ENCODE results near the gene KLHL7.
"Not testable (repeated sequence)": the region's sequence is repeated elsewhere in the genome, so short reads cannot be mapped to it uniquely, and the experiment has no call there.

The KLHL7 gene

DNA sequence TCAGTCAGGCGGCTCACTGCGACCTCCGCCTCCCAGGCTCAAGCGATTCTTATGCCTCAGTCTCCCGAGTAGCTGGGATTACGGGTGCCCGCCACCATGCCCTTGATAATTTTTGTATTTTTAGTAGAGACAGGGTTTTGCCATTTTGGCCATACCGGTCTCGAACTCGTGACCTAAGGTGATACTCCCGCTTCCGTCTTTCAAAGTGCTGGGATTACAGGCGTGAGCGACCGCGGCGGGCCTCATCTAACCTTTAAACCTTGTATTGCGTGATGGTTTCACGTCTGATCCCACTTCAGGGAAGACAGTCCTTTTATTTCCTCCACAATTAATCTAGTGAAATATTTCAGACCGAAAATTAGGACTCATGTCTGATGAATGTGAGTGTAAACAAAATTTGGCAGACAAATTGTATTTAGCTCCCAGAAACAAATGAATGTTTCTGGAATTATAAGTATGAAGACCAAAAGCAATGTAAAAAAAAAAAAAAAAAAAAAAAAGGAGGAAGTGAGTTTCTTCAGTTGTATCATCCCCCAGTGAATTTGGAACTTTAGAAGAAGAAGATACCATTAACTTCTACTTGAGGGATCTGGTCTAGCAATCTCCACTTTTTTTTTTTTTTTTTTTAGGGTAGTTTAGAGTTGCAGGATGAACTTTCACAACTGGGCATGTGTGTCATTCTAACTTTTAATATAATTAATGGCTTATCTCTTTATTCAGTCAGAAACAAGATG, 77.9 kb downstream of the KLHL7 start:
- peaks cover 16% of the 10 kb centered on the region for H3K36me3 ChIP-seq (replicated peaks)
- no peak overlapping the region for H3K27ac ChIP-seq
- no peak for DNase-seq
- in situ Hi-C loops (cut with HindIII; ENCODE audit: low pct_ligation_motif_present, low sequenced_read_pairs): no loop called here
- no peaks in the 10 kb centered on the region for H3K27me3 ChIP-seq (replicated peaks)
- TF ChIP-seq, protein P1, sequence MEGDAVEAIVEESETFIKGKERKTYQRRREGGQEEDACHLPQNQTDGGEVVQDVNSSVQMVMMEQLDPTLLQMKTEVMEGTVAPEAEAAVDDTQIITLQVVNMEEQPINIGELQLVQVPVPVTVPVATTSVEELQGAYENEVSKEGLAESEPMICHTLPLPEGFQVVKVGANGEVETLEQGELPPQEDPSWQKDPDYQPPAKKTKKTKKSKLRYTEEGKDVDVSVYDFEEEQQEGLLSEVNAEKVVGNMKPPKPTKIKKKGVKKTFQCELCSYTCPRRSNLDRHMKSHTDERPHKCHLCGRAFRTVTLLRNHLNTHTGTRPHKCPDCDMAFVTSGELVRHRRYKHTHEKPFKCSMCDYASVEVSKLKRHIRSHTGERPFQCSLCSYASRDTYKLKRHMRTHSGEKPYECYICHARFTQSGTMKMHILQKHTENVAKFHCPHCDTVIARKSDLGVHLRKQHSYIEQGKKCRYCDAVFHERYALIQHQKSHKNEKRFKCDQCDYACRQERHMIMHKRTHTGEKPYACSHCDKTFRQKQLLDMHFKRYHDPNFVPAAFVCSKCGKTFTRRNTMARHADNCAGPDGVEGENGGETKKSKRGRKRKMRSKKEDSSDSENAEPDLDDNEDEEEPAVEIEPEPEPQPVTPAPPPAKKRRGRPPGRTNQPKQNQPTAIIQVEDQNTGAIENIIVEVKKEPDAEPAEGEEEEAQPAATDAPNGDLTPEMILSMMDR (IDR thresholded peaks at IDR 0.05; ENCODE audit: low read depth, low read length, missing control alignments): no peak
- H3K4me3 ChIP-seq (ENCODE audit: low read depth, low read length): peak overlapping the region; percentile 93

DNA sequence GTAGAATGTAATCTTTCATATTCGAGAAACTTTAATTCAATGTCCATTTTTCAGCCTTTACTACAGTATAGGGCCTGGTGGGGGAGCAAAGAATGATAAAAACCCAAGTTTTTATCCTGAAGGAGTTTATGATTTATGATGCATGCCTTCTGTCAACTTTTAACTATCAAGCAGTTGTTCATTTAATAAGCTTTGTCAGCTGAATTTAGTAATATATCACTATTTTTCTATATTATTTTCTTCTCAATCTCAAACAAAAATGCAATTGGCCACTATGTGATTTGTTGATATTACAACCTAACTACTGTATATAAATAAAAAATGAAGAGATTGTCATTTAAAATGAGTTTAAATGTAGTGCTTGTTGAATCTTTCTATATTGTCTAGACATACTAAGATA, 78.7 kb downstream of the KLHL7 start:
- in situ Hi-C loops (cut with HindIII; ENCODE audit: low pct_ligation_motif_present, low sequenced_read_pairs): no loop called here
- no peaks in the 10 kb centered on the region for H3K27me3 ChIP-seq (replicated peaks)
- no peak for DNase-seq
- H3K4me3 ChIP-seq (ENCODE audit: low read depth, low read length): no peak overlapping the region
- TF ChIP-seq, protein P1 (IDR thresholded peaks at IDR 0.05; ENCODE audit: low read depth, low read length, missing control alignments): no peak
- peaks cover 21% of the 10 kb centered on the region for H3K36me3 ChIP-seq (replicated peaks)
- H3K27ac ChIP-seq: no peak overlapping the region

DNA sequence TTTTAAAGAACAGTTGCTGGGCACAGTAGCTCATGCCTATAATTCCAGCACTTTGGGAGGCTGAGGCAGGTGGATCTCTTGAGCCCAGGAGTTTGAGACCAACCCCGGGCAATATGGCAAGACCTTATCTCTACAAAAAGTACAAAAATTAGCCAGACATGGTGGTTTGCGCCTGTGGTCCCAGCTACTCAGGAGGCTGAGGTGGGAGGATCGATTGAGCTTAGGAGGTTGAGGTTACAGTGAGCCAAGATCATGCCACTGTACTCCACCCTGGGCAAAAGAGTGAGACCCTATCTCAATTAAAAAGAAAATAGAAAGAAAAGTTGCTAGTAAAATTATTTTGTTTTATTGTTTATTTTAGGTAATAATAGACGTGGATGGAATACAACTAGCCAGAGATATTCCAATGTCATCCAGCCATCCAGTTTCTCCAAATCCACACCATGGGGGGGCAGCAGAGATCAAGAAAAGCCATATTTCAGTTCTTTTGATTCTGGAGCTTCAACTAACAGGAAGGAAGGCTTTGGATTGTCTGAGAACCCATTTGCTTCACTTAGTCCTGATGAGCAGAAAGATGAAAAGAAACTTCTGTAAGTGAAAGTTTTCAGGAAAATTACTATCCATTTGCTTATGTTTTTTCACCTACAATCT, 79.2 kb downstream of the KLHL7 start:
- peak; percentile 57 for DNase-seq
- in situ Hi-C loops (cut with HindIII; ENCODE audit: low pct_ligation_motif_present, low sequenced_read_pairs): no loop called here
- peaks cover 25% of the 10 kb centered on the region for H3K36me3 ChIP-seq (replicated peaks)
- no peaks in the 10 kb centered on the region for H3K27me3 ChIP-seq (replicated peaks)
- no peak overlapping the region for H3K4me3 ChIP-seq (ENCODE audit: low read depth, low read length)
- H3K27ac ChIP-seq: no peak overlapping the region
- TF ChIP-seq, protein P1 (IDR thresholded peaks at IDR 0.05; ENCODE audit: low read depth, low read length, missing control alignments): peak; percentile 70

DNA sequence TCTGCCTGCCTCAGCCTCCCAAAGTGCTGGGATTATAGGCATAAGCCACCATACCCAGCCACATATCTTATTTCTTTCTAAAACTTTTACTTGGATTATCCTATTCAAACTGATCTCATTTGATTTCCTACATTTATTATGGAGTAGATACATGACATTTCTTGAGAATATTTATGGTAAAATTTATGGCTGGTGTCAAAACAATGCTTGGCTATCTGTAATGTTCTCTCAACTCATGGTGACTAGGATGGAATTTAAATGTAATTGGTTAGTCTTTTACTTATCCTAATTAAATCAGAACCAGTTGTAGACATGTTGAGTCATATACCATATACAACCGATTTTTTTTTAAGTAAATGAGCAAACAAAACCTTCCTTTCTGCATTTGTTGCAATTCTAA, 80.4 kb downstream of the KLHL7 start:
- Histone ChIP-seq H3K4me3 (ENCODE audit: low read depth, low read length) (no peak overlapping the region), H3K27me3 (replicated peaks) (no peaks in the 10 kb centered on the region), H3K27ac (no peak overlapping the region), H3K36me3 (replicated peaks) (peaks cover 28% of the 10 kb centered on the region)
- DNase-seq: no peak
- TF ChIP-seq, protein P1 (IDR thresholded peaks at IDR 0.05; ENCODE audit: low read depth, low read length, missing control alignments): no peak
- in situ Hi-C loops (cut with HindIII; ENCODE audit: low pct_ligation_motif_present, low sequenced_read_pairs): no loop called here

DNA sequence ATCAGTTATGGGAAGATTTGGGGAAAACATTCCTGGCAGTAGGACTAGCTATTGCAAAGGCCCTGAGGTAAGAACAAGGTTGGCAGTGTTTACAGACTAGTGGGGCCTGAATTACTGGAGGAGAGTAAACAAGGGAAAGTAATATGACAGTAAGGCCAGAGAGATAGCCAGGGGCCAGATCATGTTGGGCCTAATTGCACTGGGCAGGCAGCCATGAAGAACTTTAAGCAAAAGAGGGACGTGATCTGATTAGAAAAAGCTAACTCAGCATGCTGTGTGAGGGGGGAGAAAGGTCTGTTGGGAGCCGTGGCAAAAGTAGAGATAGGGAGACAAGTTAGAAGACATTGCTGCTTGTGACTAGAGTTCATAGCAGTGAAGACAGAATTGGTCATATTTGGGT, 85.4 kb downstream of the KLHL7 start:
- in situ Hi-C loops (cut with HindIII; ENCODE audit: low pct_ligation_motif_present, low sequenced_read_pairs): no loop called here

DNA sequence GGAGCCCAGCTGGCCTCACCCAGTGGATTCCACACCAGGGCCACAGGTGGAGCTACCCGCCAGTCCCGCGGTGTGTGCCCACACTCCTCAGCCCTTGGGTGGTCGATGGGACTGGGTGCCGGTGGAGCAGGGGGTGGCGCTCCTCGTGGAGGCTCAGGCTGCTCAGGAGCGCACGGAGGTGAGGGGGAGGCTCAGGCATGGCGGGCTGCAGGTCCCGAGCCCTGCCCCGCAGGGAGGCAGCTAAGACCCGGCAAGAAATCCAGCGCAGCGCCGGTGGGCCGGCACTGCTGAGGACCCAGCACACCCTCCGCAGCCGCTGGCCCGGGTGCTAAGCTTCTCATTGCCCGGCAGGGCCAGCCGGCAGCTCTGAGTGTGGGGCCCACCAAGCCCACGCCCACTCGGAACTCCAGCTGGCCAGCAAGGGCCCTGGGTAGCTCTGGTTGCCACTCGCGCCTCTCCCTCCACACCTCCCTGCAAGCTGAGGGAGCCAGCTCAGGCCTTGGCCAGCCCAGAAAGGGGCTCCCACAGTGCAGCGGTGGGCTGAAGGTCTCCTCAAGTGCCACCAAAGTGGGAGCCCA, 88.2 kb downstream of the KLHL7 start:
- H3K27ac ChIP-seq; in situ Hi-C loops (cut with HindIII; ENCODE audit: low pct_ligation_motif_present, low sequenced_read_pairs); H3K4me3 ChIP-seq (ENCODE audit: low read depth, low read length); H3K27me3 ChIP-seq (replicated peaks); DNase-seq: not testable (repeated sequence)
- peaks cover 38% of the 10 kb centered on the region for H3K36me3 ChIP-seq (replicated peaks)

More for the DNA sequence above, 85.4 kb downstream of the KLHL7 start:
- Histone ChIP-seq H3K36me3 (replicated peaks) (peaks cover 46% of the 10 kb centered on the region), H3K27me3 (replicated peaks) (no peaks in the 10 kb centered on the region), H3K4me3 (ENCODE audit: low read depth, low read length) (no peak overlapping the region), H3K27ac (no peak overlapping the region)
- TF ChIP-seq, protein P1 (IDR thresholded peaks at IDR 0.05; ENCODE audit: low read depth, low read length, missing control alignments): no peak
- no peak for DNase-seq

All from brain microvascular endothelial cell (primary cell).